HL-60 (cell line): ENCODE measurements around the gene CYTH4.

Source experiments
- GABPA ChIP-seq: IDR thresholded peaks from 2 replicates; pipeline ENCODE4 v1.6.1; 2012; ENCODE audit warnings: low read depth
- POLR2AphosphoS5 ChIP-seq: IDR thresholded peaks from 2 replicates; pipeline ENCODE4 v1.6.1; 2012; ENCODE audit warnings: low read depth
- TF ChIP-seq, protein P1 (sequence below): IDR thresholded peaks from one replicate; pipeline ENCODE4 v1.5.1; 2011; ENCODE audit warnings: low read length, control low read depth, inconsistent platforms; ENCODE audit not compliant: insufficient read depth
- TF ChIP-seq, protein P2 (sequence below): IDR thresholded peaks from 2 replicates; pipeline ENCODE4 v1.6.1; 2012; ENCODE audit warnings: low read depth; ENCODE audit not compliant: insufficient replicate concordance

DNA sequence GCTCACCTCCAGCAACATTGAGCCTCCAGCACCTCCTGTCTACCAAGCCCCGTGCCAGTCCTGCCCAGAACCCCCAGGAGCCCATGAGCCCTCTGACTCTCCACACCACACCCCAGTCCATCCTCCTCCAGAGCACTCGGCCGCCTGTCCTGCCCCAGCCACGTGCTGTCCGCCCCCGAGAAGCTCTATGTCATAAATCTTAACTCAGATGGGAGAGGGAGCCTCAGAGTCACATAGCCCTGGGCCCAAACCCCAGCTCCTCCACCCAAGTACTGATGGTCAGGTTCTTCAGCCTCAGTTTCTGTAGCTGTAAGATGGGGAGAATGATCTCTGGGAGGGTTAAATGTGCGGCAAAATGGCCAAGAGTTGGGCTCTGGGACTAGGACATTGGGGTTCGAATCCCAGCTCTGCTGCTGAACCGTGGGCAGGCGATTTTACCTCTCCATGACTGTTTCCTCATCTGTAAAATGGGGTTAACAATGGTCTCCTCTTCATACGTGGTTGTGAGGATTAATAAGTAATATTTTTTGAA, 27.8 kb downstream of the CYTH4 start:
- TF ChIP-seq, protein P1, sequence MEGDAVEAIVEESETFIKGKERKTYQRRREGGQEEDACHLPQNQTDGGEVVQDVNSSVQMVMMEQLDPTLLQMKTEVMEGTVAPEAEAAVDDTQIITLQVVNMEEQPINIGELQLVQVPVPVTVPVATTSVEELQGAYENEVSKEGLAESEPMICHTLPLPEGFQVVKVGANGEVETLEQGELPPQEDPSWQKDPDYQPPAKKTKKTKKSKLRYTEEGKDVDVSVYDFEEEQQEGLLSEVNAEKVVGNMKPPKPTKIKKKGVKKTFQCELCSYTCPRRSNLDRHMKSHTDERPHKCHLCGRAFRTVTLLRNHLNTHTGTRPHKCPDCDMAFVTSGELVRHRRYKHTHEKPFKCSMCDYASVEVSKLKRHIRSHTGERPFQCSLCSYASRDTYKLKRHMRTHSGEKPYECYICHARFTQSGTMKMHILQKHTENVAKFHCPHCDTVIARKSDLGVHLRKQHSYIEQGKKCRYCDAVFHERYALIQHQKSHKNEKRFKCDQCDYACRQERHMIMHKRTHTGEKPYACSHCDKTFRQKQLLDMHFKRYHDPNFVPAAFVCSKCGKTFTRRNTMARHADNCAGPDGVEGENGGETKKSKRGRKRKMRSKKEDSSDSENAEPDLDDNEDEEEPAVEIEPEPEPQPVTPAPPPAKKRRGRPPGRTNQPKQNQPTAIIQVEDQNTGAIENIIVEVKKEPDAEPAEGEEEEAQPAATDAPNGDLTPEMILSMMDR = no peak
- TF ChIP-seq GABPA (no peak), POLR2AphosphoS5 (no peak; the same call in 1 of the 2 replicates)
- TF ChIP-seq, protein P2, sequence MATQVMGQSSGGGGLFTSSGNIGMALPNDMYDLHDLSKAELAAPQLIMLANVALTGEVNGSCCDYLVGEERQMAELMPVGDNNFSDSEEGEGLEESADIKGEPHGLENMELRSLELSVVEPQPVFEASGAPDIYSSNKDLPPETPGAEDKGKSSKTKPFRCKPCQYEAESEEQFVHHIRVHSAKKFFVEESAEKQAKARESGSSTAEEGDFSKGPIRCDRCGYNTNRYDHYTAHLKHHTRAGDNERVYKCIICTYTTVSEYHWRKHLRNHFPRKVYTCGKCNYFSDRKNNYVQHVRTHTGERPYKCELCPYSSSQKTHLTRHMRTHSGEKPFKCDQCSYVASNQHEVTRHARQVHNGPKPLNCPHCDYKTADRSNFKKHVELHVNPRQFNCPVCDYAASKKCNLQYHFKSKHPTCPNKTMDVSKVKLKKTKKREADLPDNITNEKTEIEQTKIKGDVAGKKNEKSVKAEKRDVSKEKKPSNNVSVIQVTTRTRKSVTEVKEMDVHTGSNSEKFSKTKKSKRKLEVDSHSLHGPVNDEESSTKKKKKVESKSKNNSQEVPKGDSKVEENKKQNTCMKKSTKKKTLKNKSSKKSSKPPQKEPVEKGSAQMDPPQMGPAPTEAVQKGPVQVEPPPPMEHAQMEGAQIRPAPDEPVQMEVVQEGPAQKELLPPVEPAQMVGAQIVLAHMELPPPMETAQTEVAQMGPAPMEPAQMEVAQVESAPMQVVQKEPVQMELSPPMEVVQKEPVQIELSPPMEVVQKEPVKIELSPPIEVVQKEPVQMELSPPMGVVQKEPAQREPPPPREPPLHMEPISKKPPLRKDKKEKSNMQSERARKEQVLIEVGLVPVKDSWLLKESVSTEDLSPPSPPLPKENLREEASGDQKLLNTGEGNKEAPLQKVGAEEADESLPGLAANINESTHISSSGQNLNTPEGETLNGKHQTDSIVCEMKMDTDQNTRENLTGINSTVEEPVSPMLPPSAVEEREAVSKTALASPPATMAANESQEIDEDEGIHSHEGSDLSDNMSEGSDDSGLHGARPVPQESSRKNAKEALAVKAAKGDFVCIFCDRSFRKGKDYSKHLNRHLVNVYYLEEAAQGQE = no peak
